Measurements from ENCODE around the gene SLC6A20. TPM values are rescaled to one million over a fixed set of nuclear protein-coding genes. Genes with fewer than 3 reads are reported as not detected.
A peak's percentile ranks its signal among the peaks of the same experiment; 100 is the strongest.

Gene SLC6A20
- total and polyA plus RNA-seq, 2 experiments from 2014 or later = 0.05 to 0.14 TPM

DNA sequence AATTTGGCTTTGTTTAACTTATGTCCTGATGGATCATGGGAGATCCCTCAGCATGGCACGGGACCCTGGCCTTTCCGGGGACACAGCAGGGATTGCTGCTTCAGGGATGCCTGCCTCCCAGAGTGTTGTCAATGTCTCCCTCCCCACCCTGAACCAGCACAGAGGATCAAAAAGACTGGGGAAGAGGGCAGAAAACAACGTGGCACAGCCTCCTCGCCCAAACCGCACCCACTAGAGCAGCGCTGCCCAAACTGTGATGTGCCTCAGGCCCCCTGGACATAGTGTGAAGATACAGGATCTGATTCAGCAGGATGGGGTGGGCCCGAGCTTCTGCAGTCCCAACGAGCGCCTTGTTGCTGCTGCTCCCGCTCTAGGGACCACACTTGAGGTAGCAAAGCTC is 34.5 kb downstream of the SLC6A20 start:
- no peaks in the 10 kb centered on the region for H3K36me3 ChIP-seq (ENCODE audit: insufficient read depth)
- no peaks in the 10 kb centered on the region for H4K20me1 ChIP-seq (replicated peaks; ENCODE audit: insufficient read depth)
- H3K4me2 ChIP-seq = no peak overlapping the region
- Mint-ChIP-seq H3K9me3 (0 out of 3 replicates have a peak, but pooled peaks cover 4% of the 10 kb centered on the region), H3K4me1 (peaks cover 13% of the 10 kb centered on the region), H3K36me3 (ENCODE audit: low read depth) (no peaks in the 10 kb centered on the region), H3K4me3 (no peak overlapping the region), H3K27ac (no peak overlapping the region), H3K27me3 (ENCODE audit: insufficient read depth, low read depth, poor library complexity) (peaks cover 10% of the 10 kb centered on the region)
- no peak overlapping the region for H3K4me3 ChIP-seq
- H2AFZ ChIP-seq = peak overlapping the region; percentile 99
- H3K4me1 ChIP-seq (ENCODE audit: insufficient read depth) = peaks cover 6% of the 10 kb centered on the region; the same call in 1 of the 2 replicates
- no peaks in the 10 kb centered on the region for H3K79me2 ChIP-seq (replicated peaks; ENCODE audit: insufficient read depth)
- H3K27ac ChIP-seq (ENCODE audit: low read depth) = no peak overlapping the region
- no peak for ATAC-seq
- H3K27me3 ChIP-seq (ENCODE audit: insufficient read depth) = no peaks in the 10 kb centered on the region
- TF ChIP-seq POLR2AphosphoS5 (IDR thresholded peaks at IDR 0.05; ENCODE audit: low read depth) (no peak), NANOG (IDR thresholded peaks at IDR 0.05; ENCODE audit: borderline replicate concordance) (no peak), JUNB (IDR thresholded peaks at IDR 0.05; ENCODE audit: unreplicated experiment) (no peak), ZNF114 (CRISPR knock-in tag; IDR thresholded peaks at IDR 0.05) (no peak), EZH2 (IDR thresholded peaks at IDR 0.05; ENCODE audit: low read depth, unreplicated experiment) (no peak), STAT1 (IDR thresholded peaks at IDR 0.05; ENCODE audit: unreplicated experiment) (no peak)
- TF ChIP-seq, protein P1, sequence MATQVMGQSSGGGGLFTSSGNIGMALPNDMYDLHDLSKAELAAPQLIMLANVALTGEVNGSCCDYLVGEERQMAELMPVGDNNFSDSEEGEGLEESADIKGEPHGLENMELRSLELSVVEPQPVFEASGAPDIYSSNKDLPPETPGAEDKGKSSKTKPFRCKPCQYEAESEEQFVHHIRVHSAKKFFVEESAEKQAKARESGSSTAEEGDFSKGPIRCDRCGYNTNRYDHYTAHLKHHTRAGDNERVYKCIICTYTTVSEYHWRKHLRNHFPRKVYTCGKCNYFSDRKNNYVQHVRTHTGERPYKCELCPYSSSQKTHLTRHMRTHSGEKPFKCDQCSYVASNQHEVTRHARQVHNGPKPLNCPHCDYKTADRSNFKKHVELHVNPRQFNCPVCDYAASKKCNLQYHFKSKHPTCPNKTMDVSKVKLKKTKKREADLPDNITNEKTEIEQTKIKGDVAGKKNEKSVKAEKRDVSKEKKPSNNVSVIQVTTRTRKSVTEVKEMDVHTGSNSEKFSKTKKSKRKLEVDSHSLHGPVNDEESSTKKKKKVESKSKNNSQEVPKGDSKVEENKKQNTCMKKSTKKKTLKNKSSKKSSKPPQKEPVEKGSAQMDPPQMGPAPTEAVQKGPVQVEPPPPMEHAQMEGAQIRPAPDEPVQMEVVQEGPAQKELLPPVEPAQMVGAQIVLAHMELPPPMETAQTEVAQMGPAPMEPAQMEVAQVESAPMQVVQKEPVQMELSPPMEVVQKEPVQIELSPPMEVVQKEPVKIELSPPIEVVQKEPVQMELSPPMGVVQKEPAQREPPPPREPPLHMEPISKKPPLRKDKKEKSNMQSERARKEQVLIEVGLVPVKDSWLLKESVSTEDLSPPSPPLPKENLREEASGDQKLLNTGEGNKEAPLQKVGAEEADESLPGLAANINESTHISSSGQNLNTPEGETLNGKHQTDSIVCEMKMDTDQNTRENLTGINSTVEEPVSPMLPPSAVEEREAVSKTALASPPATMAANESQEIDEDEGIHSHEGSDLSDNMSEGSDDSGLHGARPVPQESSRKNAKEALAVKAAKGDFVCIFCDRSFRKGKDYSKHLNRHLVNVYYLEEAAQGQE (IDR thresholded peaks at IDR 0.05; ENCODE audit: unreplicated experiment) = no peak
- TF ChIP-seq, protein P2, sequence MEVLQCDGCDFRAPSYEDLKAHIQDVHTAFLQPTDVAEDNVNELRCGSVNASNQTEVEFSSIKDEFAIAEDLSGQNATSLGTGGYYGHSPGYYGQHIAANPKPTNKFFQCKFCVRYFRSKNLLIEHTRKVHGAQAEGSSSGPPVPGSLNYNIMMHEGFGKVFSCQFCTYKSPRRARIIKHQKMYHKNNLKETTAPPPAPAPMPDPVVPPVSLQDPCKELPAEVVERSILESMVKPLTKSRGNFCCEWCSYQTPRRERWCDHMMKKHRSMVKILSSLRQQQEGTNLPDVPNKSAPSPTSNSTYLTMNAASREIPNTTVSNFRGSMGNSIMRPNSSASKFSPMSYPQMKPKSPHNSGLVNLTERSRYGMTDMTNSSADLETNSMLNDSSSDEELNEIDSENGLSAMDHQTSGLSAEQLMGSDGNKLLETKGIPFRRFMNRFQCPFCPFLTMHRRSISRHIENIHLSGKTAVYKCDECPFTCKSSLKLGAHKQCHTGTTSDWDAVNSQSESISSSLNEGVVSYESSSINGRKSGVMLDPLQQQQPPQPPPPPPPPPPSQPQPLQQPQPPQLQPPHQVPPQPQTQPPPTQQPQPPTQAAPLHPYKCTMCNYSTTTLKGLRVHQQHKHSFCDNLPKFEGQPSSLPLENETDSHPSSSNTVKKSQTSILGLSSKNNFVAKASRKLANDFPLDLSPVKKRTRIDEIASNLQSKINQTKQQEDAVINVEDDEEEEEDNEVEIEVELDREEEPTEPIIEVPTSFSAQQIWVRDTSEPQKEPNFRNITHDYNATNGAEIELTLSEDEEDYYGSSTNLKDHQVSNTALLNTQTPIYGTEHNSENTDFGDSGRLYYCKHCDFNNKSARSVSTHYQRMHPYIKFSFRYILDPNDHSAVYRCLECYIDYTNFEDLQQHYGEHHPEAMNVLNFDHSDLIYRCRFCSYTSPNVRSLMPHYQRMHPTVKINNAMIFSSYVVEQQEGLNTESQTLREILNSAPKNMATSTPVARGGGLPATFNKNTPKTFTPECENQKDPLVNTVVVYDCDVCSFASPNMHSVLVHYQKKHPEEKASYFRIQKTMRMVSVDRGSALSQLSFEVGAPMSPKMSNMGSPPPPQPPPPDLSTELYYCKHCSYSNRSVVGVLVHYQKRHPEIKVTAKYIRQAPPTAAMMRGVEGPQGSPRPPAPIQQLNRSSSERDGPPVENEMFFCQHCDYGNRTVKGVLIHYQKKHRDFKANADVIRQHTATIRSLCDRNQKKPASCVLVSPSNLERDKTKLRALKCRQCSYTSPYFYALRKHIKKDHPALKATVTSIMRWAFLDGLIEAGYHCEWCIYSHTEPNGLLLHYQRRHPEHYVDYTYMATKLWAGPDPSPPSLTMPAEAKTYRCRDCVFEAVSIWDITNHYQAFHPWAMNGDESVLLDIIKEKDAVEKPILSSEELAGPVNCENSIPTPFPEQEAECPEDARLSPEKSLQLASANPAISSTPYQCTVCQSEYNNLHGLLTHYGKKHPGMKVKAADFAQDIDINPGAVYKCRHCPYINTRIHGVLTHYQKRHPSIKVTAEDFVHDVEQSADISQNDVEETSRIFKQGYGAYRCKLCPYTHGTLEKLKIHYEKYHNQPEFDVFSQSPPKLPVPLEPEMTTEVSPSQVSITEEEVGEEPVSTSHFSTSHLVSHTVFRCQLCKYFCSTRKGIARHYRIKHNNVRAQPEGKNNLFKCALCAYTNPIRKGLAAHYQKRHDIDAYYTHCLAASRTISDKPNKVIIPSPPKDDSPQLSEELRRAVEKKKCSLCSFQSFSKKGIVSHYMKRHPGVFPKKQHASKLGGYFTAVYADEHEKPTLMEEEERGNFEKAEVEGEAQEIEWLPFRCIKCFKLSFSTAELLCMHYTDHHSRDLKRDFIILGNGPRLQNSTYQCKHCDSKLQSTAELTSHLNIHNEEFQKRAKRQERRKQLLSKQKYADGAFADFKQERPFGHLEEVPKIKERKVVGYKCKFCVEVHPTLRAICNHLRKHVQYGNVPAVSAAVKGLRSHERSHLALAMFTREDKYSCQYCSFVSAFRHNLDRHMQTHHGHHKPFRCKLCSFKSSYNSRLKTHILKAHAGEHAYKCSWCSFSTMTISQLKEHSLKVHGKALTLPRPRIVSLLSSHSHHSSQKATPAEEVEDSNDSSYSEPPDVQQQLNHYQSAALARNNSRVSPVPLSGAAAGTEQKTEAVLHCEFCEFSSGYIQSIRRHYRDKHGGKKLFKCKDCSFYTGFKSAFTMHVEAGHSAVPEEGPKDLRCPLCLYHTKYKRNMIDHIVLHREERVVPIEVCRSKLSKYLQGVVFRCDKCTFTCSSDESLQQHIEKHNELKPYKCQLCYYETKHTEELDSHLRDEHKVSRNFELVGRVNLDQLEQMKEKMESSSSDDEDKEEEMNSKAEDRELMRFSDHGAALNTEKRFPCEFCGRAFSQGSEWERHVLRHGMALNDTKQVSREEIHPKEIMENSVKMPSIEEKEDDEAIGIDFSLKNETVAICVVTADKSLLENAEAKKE (CRISPR knock-in tag; IDR thresholded peaks at IDR 0.05) = no peak
- TF ChIP-seq, protein P3, sequence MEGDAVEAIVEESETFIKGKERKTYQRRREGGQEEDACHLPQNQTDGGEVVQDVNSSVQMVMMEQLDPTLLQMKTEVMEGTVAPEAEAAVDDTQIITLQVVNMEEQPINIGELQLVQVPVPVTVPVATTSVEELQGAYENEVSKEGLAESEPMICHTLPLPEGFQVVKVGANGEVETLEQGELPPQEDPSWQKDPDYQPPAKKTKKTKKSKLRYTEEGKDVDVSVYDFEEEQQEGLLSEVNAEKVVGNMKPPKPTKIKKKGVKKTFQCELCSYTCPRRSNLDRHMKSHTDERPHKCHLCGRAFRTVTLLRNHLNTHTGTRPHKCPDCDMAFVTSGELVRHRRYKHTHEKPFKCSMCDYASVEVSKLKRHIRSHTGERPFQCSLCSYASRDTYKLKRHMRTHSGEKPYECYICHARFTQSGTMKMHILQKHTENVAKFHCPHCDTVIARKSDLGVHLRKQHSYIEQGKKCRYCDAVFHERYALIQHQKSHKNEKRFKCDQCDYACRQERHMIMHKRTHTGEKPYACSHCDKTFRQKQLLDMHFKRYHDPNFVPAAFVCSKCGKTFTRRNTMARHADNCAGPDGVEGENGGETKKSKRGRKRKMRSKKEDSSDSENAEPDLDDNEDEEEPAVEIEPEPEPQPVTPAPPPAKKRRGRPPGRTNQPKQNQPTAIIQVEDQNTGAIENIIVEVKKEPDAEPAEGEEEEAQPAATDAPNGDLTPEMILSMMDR (conservative IDR thresholded peaks at IDR 0.05; ENCODE audit: low read depth in 2 of 2) = no peak
- H3K9me2 ChIP-seq (ENCODE audit: insufficient read depth) = no peaks in the 10 kb centered on the region
- no peak for DNase-seq (ENCODE audit: low spot score)
- H3F3A ChIP-seq (replicated peaks; ENCODE audit: low read depth) = no peaks in the 10 kb centered on the region
